HG03196 (cell line): ENCODE measurements around the gene CPTP.
"Not testable (repeated sequence)": the region's sequence is repeated elsewhere in the genome, so short reads cannot be mapped to it uniquely, and the experiment has no call there.

Experiments
- ATAC-seq: cut with Tn5 transposase; IDR thresholded peaks from one replicate; pipeline ENCODE4 v1.9.1; 2021; ENCODE audit not compliant: unreplicated experiment

Gene CPTP

DNA sequence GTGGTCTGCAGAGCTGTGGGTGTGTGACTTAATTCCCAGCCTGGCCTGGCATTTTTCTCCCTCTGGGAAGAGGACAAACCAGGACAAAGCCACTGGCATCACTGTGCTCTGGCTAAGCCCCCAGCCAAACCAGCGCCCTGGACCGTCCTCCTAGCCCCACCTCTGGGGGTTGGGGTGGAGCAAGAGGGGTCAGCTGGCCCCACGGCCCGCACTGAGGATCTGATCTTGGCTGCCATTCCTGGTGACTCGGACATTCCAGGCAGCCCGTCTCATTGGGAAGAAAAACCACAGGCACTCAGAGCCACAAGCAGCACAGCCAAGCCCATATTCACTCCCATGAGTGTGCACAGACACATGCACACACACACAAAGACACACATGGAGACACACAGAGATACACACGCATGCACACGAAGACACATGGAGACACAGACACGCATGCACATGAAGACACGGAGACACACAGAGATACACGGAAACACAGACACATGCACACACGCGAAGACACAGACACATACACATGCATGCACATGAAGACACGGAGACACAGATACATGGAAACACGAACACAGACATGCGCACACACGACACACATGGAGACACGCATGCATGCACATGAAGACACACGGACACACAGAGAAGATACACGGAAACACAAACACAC, 36.0 kb downstream of the CPTP start:
- no peak for ATAC-seq

DNA sequence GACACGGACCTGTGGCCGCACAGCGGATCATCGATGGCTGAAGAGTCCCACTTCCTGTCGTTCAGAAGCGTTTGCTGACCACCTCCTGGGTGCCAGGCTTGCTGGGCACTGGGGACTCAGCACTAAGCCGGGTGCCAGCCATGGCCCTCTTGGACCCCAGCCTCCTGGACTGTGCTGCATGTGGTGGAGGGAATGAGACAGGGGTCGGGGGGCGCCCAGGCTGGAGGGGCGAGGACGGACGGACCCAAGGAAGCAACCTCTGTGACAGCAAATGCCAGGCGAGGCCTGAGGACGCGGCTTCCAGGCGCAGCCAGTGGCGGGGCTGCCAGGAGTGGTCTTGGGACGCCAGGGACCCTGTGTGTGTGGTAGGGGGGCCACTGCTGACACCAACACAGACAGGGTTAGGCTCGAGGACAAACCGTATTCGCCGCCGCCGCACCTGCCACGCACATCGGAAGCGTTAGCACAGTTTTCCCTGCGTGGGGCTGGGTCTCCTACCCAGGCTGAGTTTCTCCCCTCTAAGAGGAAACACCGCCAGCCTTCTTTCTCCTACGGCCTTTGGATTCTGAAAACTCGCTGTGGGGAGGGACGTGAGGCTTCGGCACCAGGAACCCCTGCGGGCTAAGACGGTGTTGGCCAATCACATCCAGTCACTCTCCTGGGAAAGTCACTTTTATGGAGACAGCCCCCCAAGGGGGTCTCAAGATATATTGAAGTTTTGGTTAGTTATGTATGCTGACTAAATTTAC, 36.8 kb downstream of the CPTP start:
- ATAC-seq: no peak

DNA sequence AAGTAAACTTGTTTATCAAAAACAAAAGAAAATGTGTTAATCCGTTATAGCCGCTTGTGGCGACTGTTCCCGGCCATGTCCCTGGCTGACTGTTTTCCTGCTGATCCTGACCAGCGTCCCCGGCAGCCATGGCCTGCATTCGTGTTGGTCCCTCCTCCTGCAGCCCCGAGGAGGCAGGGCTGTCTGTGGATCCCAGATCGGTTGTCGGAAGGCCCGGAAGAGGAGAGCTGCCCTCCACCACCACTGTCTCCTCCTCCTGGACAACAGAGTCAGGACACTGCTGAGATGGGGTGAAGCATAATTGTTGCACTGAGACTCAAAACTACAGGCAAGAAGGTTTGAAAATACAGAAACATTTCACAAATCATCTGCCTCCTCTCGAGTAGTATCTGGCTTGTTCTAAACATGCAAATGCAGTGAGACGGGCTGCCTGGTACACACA, 37.4 kb downstream of the CPTP start:
- ATAC-seq: no peak

DNA sequence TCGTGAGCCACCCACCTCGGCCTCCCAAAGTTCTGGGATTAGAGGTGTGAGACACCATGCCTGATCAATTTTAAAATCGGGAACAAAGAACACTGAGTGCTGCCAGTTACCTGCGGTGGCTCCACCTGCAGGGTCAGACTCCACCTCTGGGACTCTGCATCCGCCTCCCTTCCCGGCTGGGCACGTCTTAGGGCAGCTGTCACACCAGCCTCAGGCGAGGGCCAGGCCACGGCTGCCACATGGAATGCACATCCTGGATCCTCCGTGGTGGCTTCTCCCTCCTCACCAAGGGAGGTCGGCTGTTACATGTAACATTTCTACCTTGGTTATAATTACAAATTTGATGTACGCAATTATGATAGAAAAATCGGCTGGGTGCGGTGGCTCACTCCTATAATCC, 39.7 kb downstream of the CPTP start:
- no peak for ATAC-seq

DNA sequence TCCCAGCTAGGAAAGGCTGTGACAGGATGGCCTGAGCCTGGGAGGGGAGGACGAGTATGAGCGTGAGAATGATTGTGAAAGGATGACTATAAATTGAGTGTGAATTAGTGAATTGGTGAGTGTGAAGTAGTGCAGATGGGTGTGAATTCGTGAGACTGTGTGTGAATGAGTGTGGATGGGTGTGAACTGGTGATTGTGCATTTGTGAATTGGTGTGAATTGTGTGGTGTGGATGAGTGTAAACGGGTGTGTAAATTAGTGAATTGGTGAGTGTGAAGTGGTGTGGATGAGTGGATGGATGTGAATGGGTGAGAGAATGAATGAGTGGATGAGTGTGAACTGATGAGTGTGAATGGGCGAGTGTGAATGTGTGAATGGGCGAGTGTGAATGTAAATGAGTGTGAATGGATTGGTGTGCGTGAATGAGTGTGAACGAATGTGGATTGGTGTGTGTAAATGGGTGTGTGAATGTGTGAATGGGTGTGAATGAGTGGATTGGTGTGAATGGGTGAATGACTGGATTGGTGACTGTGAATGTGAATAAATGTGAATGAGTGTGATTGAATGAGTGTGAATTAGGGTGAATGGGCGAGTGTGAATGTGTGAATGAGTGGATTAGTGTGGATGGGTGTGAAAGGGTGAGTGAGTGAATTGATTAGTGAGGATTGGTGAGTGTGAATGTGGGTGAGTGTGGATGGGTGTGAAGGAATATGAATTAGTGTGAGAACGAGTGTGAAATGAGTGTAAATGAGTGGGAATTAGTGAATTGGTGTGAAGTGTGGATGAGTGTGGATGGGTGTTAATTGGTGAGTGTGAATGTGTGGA, 41.5 kb downstream of the CPTP start:
- no peak for ATAC-seq

DNA sequence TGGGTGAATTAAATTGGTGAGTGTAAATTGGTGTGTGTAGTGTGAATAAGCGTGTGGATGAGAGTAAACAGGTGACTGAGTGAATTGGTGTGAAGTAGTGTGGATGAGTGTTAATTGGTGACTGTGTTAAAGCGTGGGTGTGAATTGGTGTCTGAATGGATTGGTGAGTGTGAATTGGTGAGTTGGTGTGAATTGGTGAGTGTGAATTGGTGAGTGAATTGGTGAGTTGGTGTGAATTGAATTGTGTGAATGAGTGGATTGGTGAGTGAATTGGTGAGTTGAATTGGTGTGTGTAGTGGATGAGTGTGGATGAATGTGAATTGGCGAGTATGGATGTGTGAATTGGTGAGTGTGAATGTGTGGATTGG, 42.1 kb downstream of the CPTP start:
- ATAC-seq: no peak

DNA sequence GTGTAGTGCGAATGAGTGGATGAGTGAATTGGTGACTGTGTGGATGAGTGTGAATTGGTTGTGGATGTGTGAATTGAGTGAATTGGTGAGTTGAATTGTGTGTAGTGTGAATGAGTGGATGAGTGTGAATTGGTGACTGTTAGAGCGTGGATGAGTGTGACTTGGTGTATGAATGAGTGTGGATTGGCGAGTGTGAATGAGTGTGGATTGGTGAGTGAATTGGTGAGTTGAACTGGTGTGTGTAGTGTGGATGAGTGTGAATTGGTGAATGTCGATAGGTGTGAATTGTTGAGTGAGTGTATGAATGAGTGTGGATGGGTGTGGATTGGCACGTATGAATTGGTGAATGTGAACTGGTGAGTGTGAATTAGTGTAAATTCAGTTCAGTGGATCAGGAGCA, 42.7 kb downstream of the CPTP start:
- no peak for ATAC-seq

DNA sequence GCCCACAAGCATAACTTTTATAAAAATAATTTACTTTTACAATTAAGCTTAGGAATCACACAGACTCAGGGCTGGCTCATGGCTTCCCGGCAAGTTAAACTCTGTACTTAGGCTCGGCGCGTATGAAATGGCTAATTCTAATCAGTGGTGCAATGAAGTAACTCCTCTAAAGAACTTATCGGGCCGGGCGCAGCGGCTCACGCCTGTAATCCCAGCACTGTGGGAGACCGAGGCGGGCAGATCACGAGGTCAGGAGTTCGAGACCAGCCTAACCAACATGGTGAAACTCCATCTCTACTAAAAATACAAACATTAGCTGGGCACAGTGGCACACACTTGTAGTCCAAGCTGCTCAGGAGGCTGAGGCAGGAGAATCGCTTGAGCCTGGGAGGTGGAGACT, 45.5 kb downstream of the CPTP start:
- ATAC-seq: not testable (repeated sequence)

DNA sequence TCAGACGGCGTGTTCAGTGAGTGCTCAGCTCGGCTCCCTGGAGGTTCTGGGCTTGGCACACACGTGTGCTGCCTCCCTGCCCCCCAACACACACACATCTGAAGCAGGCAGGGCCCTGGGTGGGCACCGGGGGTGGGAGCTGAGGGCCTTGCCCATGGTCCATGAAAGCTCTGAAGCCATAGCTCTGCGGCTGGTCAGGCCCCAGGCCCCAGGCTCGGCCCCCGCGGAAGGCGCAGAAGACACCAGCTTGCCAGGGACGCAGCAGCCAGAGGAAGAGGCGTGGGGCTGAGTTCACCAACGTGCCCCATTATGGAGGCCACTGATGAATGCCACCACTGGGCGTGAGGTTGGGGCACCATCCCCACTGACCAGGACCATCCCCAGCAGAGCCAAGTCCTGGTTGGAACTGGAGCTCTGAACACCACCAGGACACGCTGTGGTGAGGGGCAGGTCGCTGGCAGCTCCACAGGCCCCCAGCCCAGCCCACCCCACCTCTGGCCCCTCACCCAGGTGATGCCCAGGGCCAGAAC, 46.2 kb downstream of the CPTP start:
- ATAC-seq: no peak

DNA sequence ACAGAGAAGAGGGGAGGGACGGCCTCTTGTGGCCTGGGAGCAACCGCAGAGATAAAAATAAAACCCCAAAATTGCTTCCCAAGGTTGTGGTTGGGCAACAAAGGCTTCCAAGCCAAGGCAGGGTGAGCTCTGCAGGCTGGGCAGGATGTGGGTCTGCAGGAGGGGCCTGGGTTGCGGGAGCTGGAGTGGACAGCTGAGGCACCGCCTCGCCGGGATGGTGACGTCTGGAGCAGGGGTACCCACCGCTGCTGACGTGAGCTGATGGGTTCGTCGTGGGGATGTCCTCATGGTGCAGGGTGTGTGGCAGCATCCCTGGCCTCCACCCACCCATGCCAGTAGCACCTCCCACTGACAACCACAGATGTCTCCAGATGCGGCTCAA, 46.8 kb downstream of the CPTP start:
- ATAC-seq: no peak

DNA sequence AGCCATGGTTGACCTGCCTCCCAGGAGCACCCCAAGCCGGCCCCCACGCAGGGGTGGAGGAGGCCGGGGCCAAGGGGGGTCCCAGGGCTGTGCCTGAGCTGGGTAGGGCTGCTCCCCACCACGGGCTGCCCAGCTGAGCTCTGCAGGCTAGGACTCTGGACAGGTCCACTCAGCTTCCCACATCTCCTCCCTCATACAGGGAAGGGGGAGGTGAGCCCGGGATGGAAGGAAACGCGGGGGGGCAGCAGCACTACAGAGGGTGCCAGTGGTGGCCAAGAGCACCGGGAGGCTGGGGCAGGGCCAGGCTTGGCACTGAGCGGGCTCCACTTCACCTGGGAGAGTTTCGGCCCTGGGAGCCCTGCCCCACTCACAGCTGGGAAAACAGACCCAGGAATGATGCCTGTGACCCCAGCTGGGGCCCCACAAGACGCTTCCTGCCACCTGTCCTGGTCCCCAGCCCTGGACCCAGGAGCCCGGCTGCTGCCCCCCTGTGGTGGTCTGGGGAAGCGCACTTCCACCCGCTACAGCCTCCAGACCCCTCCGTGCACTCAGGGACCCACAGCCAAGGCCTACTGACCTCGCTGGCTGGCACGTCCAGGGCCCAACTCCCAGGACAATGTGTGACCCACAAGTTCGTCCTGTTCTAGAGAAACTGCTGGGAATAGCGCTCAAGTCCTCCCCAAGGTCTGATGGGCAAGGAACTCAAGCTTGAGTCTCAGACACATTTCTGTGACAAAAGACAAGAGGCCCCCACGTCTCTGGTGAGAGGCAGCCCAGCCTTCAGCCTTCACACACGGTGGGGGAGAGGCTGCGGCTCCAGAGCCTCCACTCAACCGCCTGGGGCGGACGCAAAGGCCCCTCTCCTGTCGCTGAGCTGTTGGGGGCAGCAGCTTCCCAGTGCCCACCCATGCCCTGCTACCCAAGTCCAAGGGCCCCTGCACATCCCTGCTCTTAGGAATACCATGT, 47.4 kb downstream of the CPTP start:
- ATAC-seq: peak; percentile 35

DNA sequence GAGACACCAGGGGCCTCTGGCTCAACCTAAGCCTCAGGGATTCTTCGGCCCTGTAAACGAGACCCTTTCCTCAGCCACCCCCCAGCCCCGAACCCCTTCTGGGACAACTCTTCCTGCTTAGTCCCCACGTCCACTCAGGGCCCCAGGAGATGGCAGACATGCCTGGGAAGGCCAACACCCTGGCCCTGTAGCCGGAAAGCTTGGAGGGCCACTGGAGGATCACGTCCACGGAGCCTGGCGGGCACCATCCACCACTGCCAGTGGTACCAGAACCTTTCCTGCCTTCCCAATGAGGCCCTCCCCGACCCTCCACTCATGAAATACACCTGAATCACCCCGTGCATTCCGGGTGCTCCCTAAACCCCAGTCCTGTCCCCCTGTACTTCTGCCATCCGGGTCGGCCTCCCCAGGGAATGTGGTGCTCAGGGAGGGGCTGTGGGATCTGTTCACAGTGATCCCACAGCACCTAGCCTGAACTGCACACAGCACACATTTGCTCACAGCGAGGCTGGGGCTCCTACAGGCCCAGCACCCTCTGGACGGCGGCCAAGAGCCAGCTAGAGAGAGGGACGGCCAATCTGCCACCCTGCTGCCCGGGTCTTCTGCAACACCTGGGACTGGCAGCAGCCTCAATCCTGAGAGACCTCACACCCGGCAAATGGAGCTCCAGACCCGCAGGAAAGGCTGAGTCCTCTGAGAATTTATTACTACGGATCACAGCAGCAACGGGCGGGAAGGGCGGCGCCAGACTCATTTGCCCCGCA, 48.6 kb downstream of the CPTP start:
- ATAC-seq: no peak

DNA sequence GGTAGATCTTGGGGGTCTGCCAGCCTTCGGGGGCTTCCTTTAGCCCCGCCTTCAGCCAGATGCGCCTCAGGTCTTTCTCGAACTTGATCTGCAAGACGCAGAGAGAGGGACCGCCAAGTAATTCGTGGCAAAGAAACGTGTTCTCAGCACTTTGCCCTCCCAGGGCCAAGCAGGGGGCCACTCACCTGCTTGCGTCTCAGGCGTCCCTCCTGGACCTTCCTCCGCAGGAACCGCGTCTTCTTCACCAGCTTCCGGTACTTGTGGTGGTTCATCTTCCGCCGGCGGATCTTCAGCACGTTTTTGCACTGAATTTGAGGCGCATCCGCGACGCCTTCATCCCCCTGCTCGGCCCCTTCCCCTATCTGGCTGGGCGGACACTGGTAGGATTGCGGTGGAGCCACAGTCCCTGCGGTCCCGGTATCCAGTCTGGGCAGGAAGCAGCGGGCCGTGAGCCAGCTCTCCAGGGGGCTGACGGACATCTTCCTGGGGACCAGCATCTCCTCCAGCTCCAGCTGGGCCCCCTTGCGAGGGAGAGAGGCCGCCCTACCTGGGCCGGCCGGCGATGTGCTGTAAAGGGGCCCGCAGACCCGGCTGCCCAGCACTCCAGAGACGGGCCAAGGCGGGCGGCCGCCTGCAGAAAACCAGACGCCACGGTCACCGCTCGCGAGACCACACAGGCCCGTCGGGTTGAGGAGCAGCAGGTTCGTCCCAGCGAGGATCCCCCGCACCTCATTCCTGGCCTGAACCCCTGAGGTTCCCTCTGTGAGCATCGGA, 49.4 kb downstream of the CPTP start:
- no peak for ATAC-seq

DNA sequence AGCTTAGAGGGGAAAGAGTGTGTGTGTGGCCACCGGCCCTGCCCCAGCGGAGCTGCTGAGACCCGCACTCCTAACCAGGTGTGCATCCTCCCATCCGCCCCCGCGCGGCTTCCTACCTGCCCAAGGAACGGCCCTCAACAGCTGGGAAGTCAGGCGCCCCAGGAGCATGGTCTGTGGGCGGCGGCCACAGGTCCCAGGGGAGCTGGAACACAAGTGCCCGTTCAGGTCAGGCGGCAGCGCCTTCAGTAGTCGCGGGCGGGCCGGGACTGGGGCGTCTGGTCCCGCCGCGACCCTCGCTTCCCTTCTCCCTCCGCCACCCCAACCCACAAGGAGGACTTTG, 50.0 kb downstream of the CPTP start:
- ATAC-seq: peak; percentile 2

DNA sequence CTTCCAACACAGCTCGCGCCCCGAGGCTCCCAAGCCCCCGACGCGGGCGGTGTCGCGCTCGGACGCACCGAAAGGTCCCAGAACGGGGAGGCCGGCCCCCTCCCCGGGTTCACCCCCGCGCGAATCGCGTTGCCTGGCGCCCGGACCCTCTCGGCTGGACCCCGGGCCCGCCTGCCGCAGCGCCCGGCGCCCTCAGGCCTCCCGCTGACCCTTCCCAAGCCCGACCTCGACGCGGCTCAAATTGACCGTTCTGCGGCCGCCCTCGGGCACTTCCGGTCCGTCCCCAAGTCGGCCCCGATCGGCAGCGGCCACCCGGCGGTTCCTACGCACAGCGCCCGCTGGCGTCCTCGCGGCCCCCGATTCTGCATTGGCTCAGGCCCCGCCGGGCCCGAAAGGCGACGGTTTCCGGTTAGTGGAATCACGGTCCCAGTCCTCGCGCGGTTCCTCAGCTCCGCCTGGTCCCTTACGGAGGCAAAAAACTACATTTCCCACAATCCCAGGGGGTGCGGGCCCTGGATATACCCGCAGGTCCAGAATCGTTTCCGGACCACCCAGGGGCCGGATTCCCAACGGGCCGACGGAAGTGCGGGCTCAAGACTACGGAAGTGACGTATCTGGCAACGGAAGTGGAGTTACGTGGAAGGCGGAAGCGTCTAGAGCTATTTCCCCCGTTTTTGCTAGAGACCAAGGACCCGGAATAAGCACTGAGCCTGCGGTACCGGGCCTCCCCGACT, 50.5 kb downstream of the CPTP start, which contains the start of gene AURKAIP1:
AURKAIP1 (minus strand) TSS at position 279 of the 734 bp plus-strand sequence. CDS start 451 bp downstream, outside the sequence.
- peak; percentile 73 for ATAC-seq

DNA sequence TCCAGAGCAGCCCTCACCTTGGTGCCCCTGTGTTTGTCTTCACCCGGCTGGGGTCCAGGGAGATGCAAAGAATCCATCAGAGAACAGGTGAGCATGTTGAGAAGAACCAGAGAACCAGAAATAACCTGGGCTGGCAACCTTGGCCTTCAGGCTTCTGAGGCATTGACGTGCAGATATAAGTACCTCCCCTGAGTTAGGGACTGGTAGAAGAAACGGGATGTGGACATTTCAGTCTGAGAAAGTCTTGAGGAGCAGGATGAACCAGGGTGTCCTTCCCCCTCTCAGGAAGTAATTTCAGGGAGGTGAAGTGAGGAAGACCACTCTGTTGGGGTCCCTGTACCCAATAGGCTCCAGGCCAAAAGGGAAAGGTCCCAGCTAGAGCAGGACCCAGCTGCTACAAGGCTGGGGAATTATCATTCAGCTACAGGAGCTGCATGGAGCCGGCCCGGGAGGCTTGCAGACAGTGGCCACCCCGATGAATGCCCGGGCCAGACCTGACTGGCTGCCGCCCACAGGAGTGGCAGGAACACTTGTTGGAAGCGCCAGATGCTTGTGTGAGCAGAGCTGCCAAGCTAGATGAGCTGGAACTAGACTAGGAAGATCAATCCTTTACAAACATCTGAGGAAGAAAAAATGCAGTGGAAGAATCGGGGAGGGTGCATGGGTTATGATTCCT, 52.1 kb downstream of the CPTP start:
- no peak for ATAC-seq

DNA sequence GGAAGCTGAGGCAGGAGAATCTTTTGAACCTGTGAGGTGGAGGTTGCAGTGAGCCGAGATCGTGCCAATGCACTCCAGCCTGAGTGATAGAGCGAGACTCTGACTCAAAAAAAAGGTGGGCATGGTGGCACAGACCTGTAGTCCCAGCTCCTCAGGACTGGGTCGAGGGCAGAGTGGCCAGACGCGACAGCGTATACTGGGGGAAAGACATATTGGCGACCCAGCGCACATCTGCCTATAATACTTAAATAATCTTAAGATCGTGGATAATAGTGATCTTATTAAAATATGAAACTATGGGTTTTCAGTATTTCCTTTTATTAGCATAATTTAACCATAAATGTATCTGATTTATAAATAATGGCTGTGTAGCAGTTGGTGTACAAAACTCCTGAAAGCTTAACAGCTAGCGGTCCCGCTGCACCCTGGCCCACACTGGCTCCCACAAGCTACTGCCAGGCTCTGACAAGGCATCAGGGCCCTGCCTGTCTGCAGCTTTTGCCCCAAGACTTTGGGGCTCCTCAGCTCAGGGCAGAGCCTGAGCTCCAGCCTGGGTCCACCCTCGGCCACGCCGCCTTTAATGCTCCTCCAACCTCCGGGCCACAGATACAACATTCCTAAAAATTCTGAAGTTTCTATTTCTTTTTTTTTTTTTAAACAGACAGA, 53.1 kb downstream of the CPTP start:
- no peak for ATAC-seq
